A549 (cell line): ENCODE results near the gene DOK6. TPM values are rescaled to one million over a fixed set of nuclear protein-coding genes. Genes with fewer than 3 reads are reported as not detected.

Experiments
- ATAC-seq, 2 experiments: fragments of 200-7000 bp in 1 of 2; fragments of >200 bp in 1 of 2; cut with Nextera tagmentation in 1 of 2; cut with Tn5 transposase in 1 of 2; 3 replicates each; pipeline versions ENCODE4 v1.8.0 to v1.9.1; 2018 to 2020; ENCODE audit warnings: mild to moderate bottlenecking in 1 of 2, moderate library complexity in 1 of 2
- CTCF ChIA-PET: fragments of 300-600 bp; sonication (Branson Sonifier 250); formaldehyde crosslinking; extraction: SDS; loops from one replicate; lab custom pipeline; 2021; ENCODE audit warnings: antibody characterized with exemption, inconsistent platforms; lab: Yijun Ruan, JAX
- POLR2A ChIA-PET: fragments of 350-600 bp; formaldehyde crosslinking; extraction: SDS; loops from one replicate; lab custom pipeline; 2021; ENCODE audit warnings: antibody characterized with exemption, inconsistent platforms; lab: Yijun Ruan, JAX
- DNase-seq, 2 experiments: peaks; one replicate each; pipeline versions ENCODE4 v3.0.0 to v3.0.0-alpha.2; 2011 to 2016; ENCODE audit warnings: low read depth in 1 of 2, low spot score in 1 of 2
- FAIRE-seq: peaks from 2 replicates; lab custom pipeline; 2011; peaks lifted over from hg19 to GRCh38; lab: Jason Lieb, UNC
- H3K27ac ChIP-seq, 2 experiments: fragments of >200 bp; sonication (Bioruptor Twin); formaldehyde crosslinking; 3 replicates each; pipeline ENCODE4 v1.5.1; 2016 to 2017
- H3K4me1 ChIP-seq: fragments of >200 bp; sonication (Bioruptor Twin); formaldehyde crosslinking; 3 replicates; pipeline ENCODE4 v1.6.1; 2016
- H3K4me2 ChIP-seq: fragments of >200 bp; sonication (Bioruptor Twin); formaldehyde crosslinking; 3 replicates; pipeline ENCODE4 v1.6.1; 2016
- H3K4me3 ChIP-seq: fragments of >200 bp; sonication (Bioruptor Twin); formaldehyde crosslinking; 3 replicates; pipeline ENCODE4 v1.5.1; 2016
- H3K9me3 ChIP-seq: fragments of >200 bp; sonication (Bioruptor Twin); formaldehyde crosslinking; 3 replicates; pipeline ENCODE4 v1.6.1; 2016
- ATOH8 ChIP-seq: fragments of 250-450 bp; sonication (Bioruptor Pico); IDR thresholded peaks from 2 replicates; pipeline ENCODE4 v1.5.0; 2020; ENCODE audit warnings: low read depth, mild to moderate bottlenecking, moderate library complexity
- BCL3 ChIP-seq: fragments of >200 bp; sonication (Bioruptor Twin); formaldehyde crosslinking; IDR thresholded peaks from 3 replicates; pipeline ENCODE4 v1.6.1; 2016
- CEBPB ChIP-seq, 2 experiments: fragments of >200 bp in 1 of 2; sonication (Bioruptor Twin) in 1 of 2; formaldehyde crosslinking in 1 of 2; IDR thresholded peaks; 2 replicates each; pipeline ENCODE4 v1.6.1; 2012 to 2016
- CHD2 ChIP-seq: fragments of 150-350 bp; IDR thresholded peaks from 2 replicates; pipeline ENCODE4 v1.6.1; 2014; ENCODE audit warnings: low read length; ENCODE audit not compliant: partially characterized antibody
- CHD4 ChIP-seq: fragments of 200-600 bp; sonication (generic); IDR thresholded peaks from 2 replicates; pipeline ENCODE4 v1.6.1; 2016; ENCODE audit warnings: antibody characterized with exemption, mild to moderate bottlenecking, borderline replicate concordance
- EHF ChIP-seq: fragments of 250-450 bp; sonication (Bioruptor Pico); IDR thresholded peaks from 2 replicates; pipeline ENCODE4 v1.5.0; 2020; ENCODE audit warnings: mild to moderate bottlenecking
- EHMT2 ChIP-seq: fragments of 200-600 bp; sonication (generic); IDR thresholded peaks from 2 replicates; pipeline ENCODE4 v1.6.1; 2016; ENCODE audit warnings: antibody characterized with exemption, low read depth, mild to moderate bottlenecking, moderate library complexity
- EP300 ChIP-seq, 2 experiments: fragments of >200 bp; sonication (Bioruptor Twin); formaldehyde crosslinking; IDR thresholded peaks; 2 replicates in 1 of 2; 3 replicates in 1 of 2; pipeline ENCODE4 v1.6.1; 2016 to 2017
- ESRRA ChIP-seq: fragments of 150-350 bp; IDR thresholded peaks from 2 replicates; pipeline ENCODE4 v1.6.1; 2014; ENCODE audit warnings: mild to moderate bottlenecking, low read length, borderline replicate concordance
- FOXS1 ChIP-seq: fragments of 250-450 bp; sonication (Bioruptor Pico); IDR thresholded peaks from 2 replicates; pipeline ENCODE4 v1.5.0; 2020; ENCODE audit warnings: mild to moderate bottlenecking, moderate library complexity
- HDAC2 ChIP-seq: fragments of 200-600 bp; sonication (generic); IDR thresholded peaks from 2 replicates; pipeline ENCODE4 v1.6.1; 2016
- HOXA7 ChIP-seq: fragments of 250-450 bp; sonication (Bioruptor Pico); IDR thresholded peaks from 2 replicates; pipeline ENCODE4 v1.5.0; 2020; ENCODE audit warnings: mild to moderate bottlenecking, moderate library complexity
- HOXB13 ChIP-seq: fragments of 250-450 bp; sonication (Bioruptor Pico); IDR thresholded peaks from 2 replicates; pipeline ENCODE4 v1.5.0; 2020; ENCODE audit warnings: low read depth, mild to moderate bottlenecking, moderate library complexity
- HOXB5 ChIP-seq: fragments of 250-450 bp; sonication (Bioruptor Pico); IDR thresholded peaks from 2 replicates; pipeline ENCODE4 v1.5.0; 2020; ENCODE audit warnings: mild to moderate bottlenecking, moderate library complexity
- JUN ChIP-seq, 2 experiments: fragments of >200 bp; sonication (Bioruptor Twin); formaldehyde crosslinking; IDR thresholded peaks; 2 replicates in 1 of 2; 3 replicates in 1 of 2; pipeline ENCODE4 v1.6.1; 2016 to 2017
- MAX ChIP-seq: IDR thresholded peaks from 2 replicates; pipeline ENCODE4 v1.6.1; 2012
- NFE2L2 ChIP-seq: fragments of 150-350 bp; conservative IDR thresholded peaks from 2 replicates; pipeline ENCODE4 v1.6.1; 2014; ENCODE audit warnings: low read length
- NR3C1 ChIP-seq: fragments of >200 bp; sonication (Bioruptor Twin); formaldehyde crosslinking; IDR thresholded peaks from 3 replicates; pipeline ENCODE4 v1.6.1; 2017
- PBX3 ChIP-seq: IDR thresholded peaks from 2 replicates; pipeline ENCODE4 v1.6.1; 2012
- RAD21 ChIP-seq, 2 experiments: fragments of >200 bp in 1 of 2; sonication (Bioruptor Twin) in 1 of 2; formaldehyde crosslinking in 1 of 2; IDR thresholded peaks in 1 of 2; conservative IDR thresholded peaks in 1 of 2; 2 replicates in 1 of 2; 3 replicates in 1 of 2; pipeline ENCODE4 v1.6.1; 2012 to 2018; ENCODE audit warnings: inconsistent platforms in 1 of 2
- RARB ChIP-seq: fragments of 250-450 bp; sonication (Bioruptor Pico); IDR thresholded peaks from 2 replicates; pipeline ENCODE4 v1.8.0; 2021; ENCODE audit warnings: mild to moderate bottlenecking, moderate library complexity
- RCOR1 ChIP-seq: fragments of 150-350 bp; IDR thresholded peaks from 2 replicates; pipeline ENCODE4 v1.6.1; 2014; ENCODE audit warnings: antibody characterized with exemption, low read length, low read depth
- RFX5 ChIP-seq: fragments of 450-650 bp; IDR thresholded peaks from 2 replicates; pipeline ENCODE4 v1.7.1; 2014; ENCODE audit warnings: antibody characterized with exemption, mild to moderate bottlenecking, moderate library complexity
- SREBF2 ChIP-seq: fragments of 450-650 bp; IDR thresholded peaks from 2 replicates; pipeline ENCODE4 v1.6.1; 2014; ENCODE audit warnings: mild to moderate bottlenecking, moderate library complexity
- USF2 ChIP-seq: fragments of 450-650 bp; IDR thresholded peaks from 2 replicates; pipeline ENCODE4 v1.6.1; 2014; ENCODE audit warnings: antibody characterized with exemption
- ZC3H11A ChIP-seq: fragments of 450-650 bp; IDR thresholded peaks from 2 replicates; pipeline ENCODE4 v1.6.1; 2014; ENCODE audit warnings: antibody characterized with exemption, mild to moderate bottlenecking
- ZNF302 ChIP-seq: fragments of 250-450 bp; sonication (Bioruptor Pico); IDR thresholded peaks from 2 replicates; pipeline ENCODE4 v1.9.0; 2021; ENCODE audit warnings: inconsistent platforms, mild to moderate bottlenecking, moderate library complexity
- WGBS: methylation state at CpG from one replicate; pipeline ENCODE4 v1.1.6; 2017; ENCODE audit errors: missing lambda C conversion rate; 5-methylcytosine and 5-hydroxymethylcytosine counted together
- polyA plus RNA-seq, 4 experiments: library from polyadenylated mRNA; depleted of rRNA in 3 of 4; stranded (reverse); fragments of >200 nt; fragmentation: RNase III in 1 of 4; extraction: RNeasy Plus Mini Kit Qiagen cat#74134 plus additional on column Dnase treatment in 1 of 4; gene quantifications; 2 replicates in 3 of 4; 3 replicates in 1 of 4; pipeline ENCODE4 v1.2.3, GENCODE V29; 2011 to 2017

DOK6 gene
- polyA plus RNA-seq, 2 of the 4 experiments (the other 2 are of a cell fraction), result not detected

- Histone ChIP-seq H3K27ac (no peak overlapping the region), H3K9me3 (no peaks in the 10 kb centered on the region), H3K4me1 (no peaks in the 10 kb centered on the region), H3K4me3 (no peak overlapping the region), H3K4me2 (no peak overlapping the region)
- POLR2A ChIA-PET, result no interaction called here
- FAIRE-seq (no peak), ATAC-seq (no peak), DNase-seq (no peak)
- CTCF ChIA-PET, result interaction anchor here (0.6 kb wide), 1 partner anchor 35 kb away, joined by 3 read pairs; no protein-coding TSS in a partner anchor
- 77% methylated on average over 6 of the region's 6 CpGs for WGBS
- no peak for TF ChIP-seq HDAC2
- no peak for TF ChIP-seq RAD21 (conservative IDR thresholded peaks at IDR 0.05 in 1 of 2, IDR thresholded peaks at IDR 0.05 in 1 of 2)
- TF ChIP-seq CEBPB (IDR thresholded peaks at IDR 0.05), result no peak
- no peak for TF ChIP-seq HOXA7 (CRISPR knock-in tag)
- no peak for TF ChIP-seq FOXS1 (CRISPR knock-in tag)
- no peak for TF ChIP-seq MAX
- no peak for TF ChIP-seq BCL3
- no peak for TF ChIP-seq HOXB13 (CRISPR knock-in tag)
- no peak for TF ChIP-seq NFE2L2
These were observed 183.7 kb downstream of the DOK6 start for GRCh38 chr18:69584429-69584828.

GRCh38 chr18:69585696-69586095 lies 185.0 kb downstream of the DOK6 start:
- TF ChIP-seq EHMT2 (no peak), CHD4 (no peak), ESRRA (no peak), RARB (CRISPR knock-in tag) (no peak), RFX5 (no peak)
- DNase-seq (no peak), FAIRE-seq (no peak), ATAC-seq (no peak)
- 90% methylated on average over 1 of the region's 1 CpG for WGBS
- no peak overlapping the region for H3K4me2 ChIP-seq
- POLR2A ChIA-PET, result no interaction called here
- CTCF ChIA-PET, result no interaction called here
- no peak overlapping the region for H3K27ac ChIP-seq
- no peaks in the 10 kb centered on the region for H3K4me1 ChIP-seq
- no peak overlapping the region for H3K4me3 ChIP-seq
- no peaks in the 10 kb centered on the region for H3K9me3 ChIP-seq

- no peak overlapping the region for H3K4me3 ChIP-seq
- no peak for FAIRE-seq
- DNase-seq, result no peak
- H3K4me1 ChIP-seq, result no peaks in the 10 kb centered on the region
- H3K9me3 ChIP-seq, result no peaks in the 10 kb centered on the region
- H3K4me2 ChIP-seq, result no peak overlapping the region
- no peak overlapping the region for H3K27ac ChIP-seq
- no peak for TF ChIP-seq ZC3H11A
- no peak for TF ChIP-seq CHD4
- TF ChIP-seq ESRRA, result no peak
- no peak for TF ChIP-seq PBX3
- TF ChIP-seq EHF (CRISPR knock-in tag), result no peak
- no peak for TF ChIP-seq JUN (IDR thresholded peaks at IDR 0.05)
- no peak for TF ChIP-seq SREBF2
- no peak for TF ChIP-seq CEBPB (IDR thresholded peaks at IDR 0.05)
- CTCF ChIA-PET, result no interaction called here
- POLR2A ChIA-PET, result no interaction called here
- ATAC-seq, result no peak
- 50% methylated on average over 6 of the region's 7 CpGs for WGBS
These were observed 185.8 kb downstream of the DOK6 start for GRCh38 chr18:69586537-69586936.

GRCh38 chr18:69588301-69588700 lies 187.6 kb downstream of the DOK6 start:
- peak in 1 of 2 experiments; percentile 3 for DNase-seq
- peak; percentile 54 to 58; a peak in 3 of 6 replicates for ATAC-seq
- FAIRE-seq, result no peak
- Histone ChIP-seq H3K27ac (no peak overlapping the region), H3K4me3 (no peak overlapping the region), H3K4me2 (no peak overlapping the region), H3K4me1 (no peaks in the 10 kb centered on the region), H3K9me3 (no peaks in the 10 kb centered on the region)
- CTCF ChIA-PET, result interaction anchor here (0.6 kb wide), 1 partner anchor 9 kb away, joined by 3 read pairs; no protein-coding TSS in a partner anchor
- WGBS, result 64% methylated on average over 3 of the region's 3 CpGs
- POLR2A ChIA-PET, result no interaction called here
- TF ChIP-seq RARB (CRISPR knock-in tag) (no peak), RCOR1 (no peak), CHD2 (no peak), HOXB13 (CRISPR knock-in tag) (no peak), HOXB5 (no peak), ATOH8 (no peak), EP300 (IDR thresholded peaks at IDR 0.05) (no peak), PBX3 (no peak), ZNF302 (CRISPR knock-in tag) (no peak), NR3C1 (no peak), USF2 (no peak), CHD4 (no peak)
